IPS-11a (cell line): ENCODE measurements around the gene NKX2-8.

Experiments used
- H3K4me3 ChIP-seq: one replicate; pipeline ENCODE4 v1.5.1; 2013; ENCODE audit warnings: low read depth, low read length, control low read depth

NKX2-8 gene

GRCh38 chr14:36582011-36582873 is at the start of gene NKX2-8:
NKX2-8 (minus strand) TSS chr14:36582614; CDS start chr14:36582389, 225 bp downstream.
- peak within 1 kb of the TSS; percentile 30 for H3K4me3 ChIP-seq

- no peak overlapping the region for H3K4me3 ChIP-seq
These were observed 45.6 kb upstream of the NKX2-8 start for GRCh38 chr14:36627981-36628380.

- H3K4me3 ChIP-seq = no peak overlapping the region
These were observed 43.7 kb upstream of the NKX2-8 start for GRCh38 chr14:36626151-36626550.

- H3K4me3 ChIP-seq = no peak overlapping the region
These were observed 43.0 kb upstream of the NKX2-8 start for GRCh38 chr14:36625436-36625835.

- H3K4me3 ChIP-seq = no peak overlapping the region
These were observed 42.6 kb upstream of the NKX2-8 start for GRCh38 chr14:36625014-36625413.

GRCh38 chr14:36619853-36620252 is 37.4 kb upstream of the NKX2-8 start:
- H3K4me3 ChIP-seq = no peak overlapping the region

GRCh38 chr14:36619131-36619530 is 36.7 kb upstream of the NKX2-8 start:
- H3K4me3 ChIP-seq = no peak overlapping the region

GRCh38 chr14:36618641-36619040 is 36.2 kb upstream of the NKX2-8 start:
- no peak overlapping the region for H3K4me3 ChIP-seq

- no peak overlapping the region for H3K4me3 ChIP-seq
These were observed 35.4 kb upstream of the NKX2-8 start for GRCh38 chr14:36617824-36618223.

- no peak overlapping the region for H3K4me3 ChIP-seq
These were observed 23.1 kb upstream of the NKX2-8 start for GRCh38 chr14:36605506-36605857.

GRCh38 chr14:36604757-36605505 is 22.5 kb upstream of the NKX2-8 start:
- H3K4me3 ChIP-seq = no peak overlapping the region

GRCh38 chr14:36600431-36600830 is 18.0 kb upstream of the NKX2-8 start:
- no peak overlapping the region for H3K4me3 ChIP-seq

- H3K4me3 ChIP-seq = no peak overlapping the region
These were observed 9.1 kb upstream of the NKX2-8 start for GRCh38 chr14:36591482-36591881.

GRCh38 chr14:36588788-36589187 is 6.4 kb upstream of the NKX2-8 start:
- H3K4me3 ChIP-seq = no peak overlapping the region

- H3K4me3 ChIP-seq = no peak overlapping the region
These were observed 5.7 kb upstream of the NKX2-8 start for GRCh38 chr14:36588119-36588518.

- H3K4me3 ChIP-seq = no peak overlapping the region
These were observed 2.7 kb upstream of the NKX2-8 start for GRCh38 chr14:36585100-36585499.

- no peak overlapping the region for H3K4me3 ChIP-seq
These were observed 1.7 kb upstream of the NKX2-8 start for GRCh38 chr14:36583893-36584811.

- H3K4me3 ChIP-seq = no peak overlapping the region
These were observed 953 bp upstream of the NKX2-8 start for GRCh38 chr14:36583242-36583892.

- H3K4me3 ChIP-seq = no peak overlapping the region
These were observed 444 bp upstream of the NKX2-8 start for GRCh38 chr14:36582874-36583241.
